A549 (cell line): ENCODE data around the gene FAM8A1. TPM values are rescaled to one million over a fixed set of nuclear protein-coding genes. Genes with fewer than 3 reads are reported as not detected.

ENCODE experiments used
- ATAC-seq, 2 experiments: fragments of 200-7000 bp in 1 of 2; fragments of >200 bp in 1 of 2; cut with Nextera tagmentation in 1 of 2; cut with Tn5 transposase in 1 of 2; 3 replicates each; pipeline versions ENCODE4 v1.8.0 to v1.9.1; 2018 to 2020; ENCODE audit warnings: mild to moderate bottlenecking in 1 of 2, moderate library complexity in 1 of 2
- CTCF ChIA-PET: fragments of 300-600 bp; sonication (Branson Sonifier 250); formaldehyde crosslinking; extraction: SDS; loops from one replicate; lab custom pipeline; 2021; ENCODE audit warnings: antibody characterized with exemption, inconsistent platforms; lab: Yijun Ruan, JAX
- POLR2A ChIA-PET: fragments of 350-600 bp; formaldehyde crosslinking; extraction: SDS; loops from one replicate; lab custom pipeline; 2021; ENCODE audit warnings: antibody characterized with exemption, inconsistent platforms; lab: Yijun Ruan, JAX
- DNase-seq, 2 experiments: peaks; one replicate each; pipeline versions ENCODE4 v3.0.0 to v3.0.0-alpha.2; 2011 to 2016; ENCODE audit warnings: low read depth in 1 of 2, low spot score in 1 of 2
- FAIRE-seq: peaks from 2 replicates; lab custom pipeline; 2011; peaks lifted over from hg19 to GRCh38; lab: Jason Lieb, UNC
- H3K27ac ChIP-seq, 2 experiments: fragments of >200 bp; sonication (Bioruptor Twin); formaldehyde crosslinking; 3 replicates each; pipeline ENCODE4 v1.5.1; 2016 to 2017
- H3K4me1 ChIP-seq: fragments of >200 bp; sonication (Bioruptor Twin); formaldehyde crosslinking; 3 replicates; pipeline ENCODE4 v1.6.1; 2016
- H3K4me2 ChIP-seq: fragments of >200 bp; sonication (Bioruptor Twin); formaldehyde crosslinking; 3 replicates; pipeline ENCODE4 v1.6.1; 2016
- H3K4me3 ChIP-seq: fragments of >200 bp; sonication (Bioruptor Twin); formaldehyde crosslinking; 3 replicates; pipeline ENCODE4 v1.5.1; 2016
- H3K9me3 ChIP-seq: fragments of >200 bp; sonication (Bioruptor Twin); formaldehyde crosslinking; 3 replicates; pipeline ENCODE4 v1.6.1; 2016
- BCL3 ChIP-seq: fragments of >200 bp; sonication (Bioruptor Twin); formaldehyde crosslinking; IDR thresholded peaks from 3 replicates; pipeline ENCODE4 v1.6.1; 2016
- CEBPB ChIP-seq, 2 experiments: fragments of >200 bp in 1 of 2; sonication (Bioruptor Twin) in 1 of 2; formaldehyde crosslinking in 1 of 2; IDR thresholded peaks; 2 replicates each; pipeline ENCODE4 v1.6.1; 2012 to 2016
- CTCF ChIP-seq: fragments of >200 bp; sonication (Bioruptor Twin); formaldehyde crosslinking; IDR thresholded peaks from 3 replicates; pipeline ENCODE4 v1.5.1; 2016
- ELK1 ChIP-seq: fragments of 150-350 bp; IDR thresholded peaks from 2 replicates; pipeline ENCODE4 v1.6.1; 2014; ENCODE audit warnings: low read depth, mild to moderate bottlenecking, low read length
- EP300 ChIP-seq, 2 experiments: fragments of >200 bp; sonication (Bioruptor Twin); formaldehyde crosslinking; IDR thresholded peaks; 2 replicates in 1 of 2; 3 replicates in 1 of 2; pipeline ENCODE4 v1.6.1; 2016 to 2017
- FOSB ChIP-seq: fragments of 250-450 bp; sonication (Bioruptor Pico); IDR thresholded peaks from 2 replicates; pipeline ENCODE4 v1.5.0; 2020; ENCODE audit warnings: mild to moderate bottlenecking, moderate library complexity
- RAD21 ChIP-seq, 2 experiments: fragments of >200 bp in 1 of 2; sonication (Bioruptor Twin) in 1 of 2; formaldehyde crosslinking in 1 of 2; IDR thresholded peaks in 1 of 2; conservative IDR thresholded peaks in 1 of 2; 2 replicates in 1 of 2; 3 replicates in 1 of 2; pipeline ENCODE4 v1.6.1; 2012 to 2018; ENCODE audit warnings: inconsistent platforms in 1 of 2
- RNF2 ChIP-seq: fragments of 200-600 bp; sonication (generic); IDR thresholded peaks from 2 replicates; pipeline ENCODE4 v1.6.1; 2016; ENCODE audit warnings: low read depth, mild to moderate bottlenecking, antibody characterized with exemption, moderate library complexity, borderline replicate concordance
- SMC3 ChIP-seq: fragments of >200 bp; sonication (Bioruptor Twin); formaldehyde crosslinking; IDR thresholded peaks from 3 replicates; pipeline ENCODE4 v1.6.1; 2018; ENCODE audit warnings: inconsistent platforms
- TP53 ChIP-seq: fragments of 250-450 bp; sonication (Bioruptor Pico); IDR thresholded peaks from 2 replicates; pipeline ENCODE4 v1.5.0; 2021; ENCODE audit warnings: mild to moderate bottlenecking, moderate library complexity
- ZNF302 ChIP-seq: fragments of 250-450 bp; sonication (Bioruptor Pico); IDR thresholded peaks from 2 replicates; pipeline ENCODE4 v1.9.0; 2021; ENCODE audit warnings: inconsistent platforms, mild to moderate bottlenecking, moderate library complexity
- WGBS: methylation state at CpG from one replicate; pipeline ENCODE4 v1.1.6; 2017; ENCODE audit errors: missing lambda C conversion rate; 5-methylcytosine and 5-hydroxymethylcytosine counted together
- polyA plus RNA-seq, 4 experiments: library from polyadenylated mRNA; depleted of rRNA in 3 of 4; stranded (reverse); fragments of >200 nt; fragmentation: RNase III in 1 of 4; extraction: RNeasy Plus Mini Kit Qiagen cat#74134 plus additional on column Dnase treatment in 1 of 4; gene quantifications; 2 replicates in 3 of 4; 3 replicates in 1 of 4; pipeline ENCODE4 v1.2.3, GENCODE V29; 2011 to 2017
- TF ChIP-seq, protein P1 (sequence below): IDR thresholded peaks from 2 replicates; pipeline ENCODE4 v1.6.1; 2012

Gene FAM8A1
- polyA plus RNA-seq, 2 of the 4 experiments (the other 2 are of a cell fraction) = 5.5 to 9.0 TPM

DNA sequence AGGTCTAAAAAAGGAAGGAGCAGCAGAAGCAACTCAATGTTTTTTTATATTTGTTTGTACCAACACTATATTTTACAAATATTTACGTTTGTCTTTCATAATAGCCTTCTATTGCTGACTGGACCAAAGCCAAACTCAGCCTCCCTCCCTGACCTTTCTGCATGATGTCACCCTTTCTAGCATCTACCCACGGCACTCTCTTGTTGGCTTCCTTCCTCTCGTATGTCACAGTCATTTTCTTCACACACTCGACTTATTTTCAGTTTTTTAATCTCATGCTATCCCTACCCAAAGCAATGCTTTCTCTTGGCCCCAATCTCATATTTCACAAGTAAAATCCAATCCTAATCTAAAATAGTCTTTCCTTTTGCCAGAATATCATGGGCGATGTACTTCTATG, 16.3 kb upstream of the FAM8A1 start:
- ATAC-seq = 0 out of 6 replicates have a peak, but pooled peaks of 1 of the 2 experiments have one; percentile 15

DNA sequence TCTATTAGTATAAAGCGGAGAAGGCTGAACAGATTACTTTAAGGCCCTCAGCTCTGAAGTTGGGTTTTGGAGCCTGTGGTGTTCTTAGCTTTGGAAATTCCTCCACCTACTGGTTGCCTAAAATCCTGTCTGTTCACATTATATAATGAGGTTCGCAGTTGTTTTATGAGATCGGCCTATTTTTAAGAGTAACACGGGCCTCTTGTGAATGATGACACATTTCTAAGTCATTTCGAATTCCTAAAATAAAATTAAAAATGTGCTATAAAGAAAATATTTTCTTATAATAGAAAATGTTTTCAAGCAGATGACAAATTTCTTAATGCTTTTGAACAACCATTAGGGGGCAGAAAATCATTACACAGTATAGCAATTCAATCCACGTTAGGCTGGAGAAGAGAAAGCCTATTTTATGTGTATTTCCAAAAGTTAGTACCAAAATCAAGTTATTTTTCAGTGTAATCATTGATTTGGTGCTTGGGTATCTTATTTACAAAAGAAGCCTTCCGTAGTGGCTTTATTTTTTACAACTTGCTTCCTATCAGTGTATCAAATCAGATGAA, 15.8 kb upstream of the FAM8A1 start:
- H3K4me3 ChIP-seq = no peak overlapping the region
- no peak for FAIRE-seq
- POLR2A ChIA-PET = no interaction called here

More for the DNA sequence above, 16.3 kb upstream of the FAM8A1 start:
- H3K4me3 ChIP-seq = no peak overlapping the region
- 0 out of 6 replicates have a peak overlapping the region, but pooled peaks have one; percentile 2 to 22 for H3K27ac ChIP-seq
- H3K4me1 ChIP-seq = peaks cover 5% of the 10 kb centered on the region; the same call in 1 of the 3 replicates
- WGBS = 21% methylated on average over 5 of the region's 5 CpGs
- TF ChIP-seq ZNF302 (CRISPR knock-in tag) (no peak), EP300 (IDR thresholded peaks at IDR 0.05) (no peak), CEBPB (IDR thresholded peaks at IDR 0.05) (no peak), TP53 (no peak), BCL3 (no peak), FOSB (CRISPR knock-in tag) (no peak)
- ChIA-PET POLR2A (no interaction called here), CTCF (interaction anchor here (0.6 to 2.9 kb wide), 24 partner anchors 8 to 923 kb away, joined by 3 to 35 read pairs (median 3); partner anchors contain the start of gene RBM24)
- H3K9me3 ChIP-seq = no peaks in the 10 kb centered on the region
- no peak for FAIRE-seq
- DNase-seq = no peak
- peak overlapping the region; percentile 53 for H3K4me2 ChIP-seq

More for the DNA sequence above, 15.8 kb upstream of the FAM8A1 start:
- TF ChIP-seq ELK1 (no peak), RAD21 (conservative IDR thresholded peaks at IDR 0.05 in 1 of 2, IDR thresholded peaks at IDR 0.05 in 1 of 2) (peak; percentile 81 to 93), CTCF (peak; percentile 99), SMC3 (peak; percentile 87), RNF2 (no peak)
- TF ChIP-seq, protein P1, sequence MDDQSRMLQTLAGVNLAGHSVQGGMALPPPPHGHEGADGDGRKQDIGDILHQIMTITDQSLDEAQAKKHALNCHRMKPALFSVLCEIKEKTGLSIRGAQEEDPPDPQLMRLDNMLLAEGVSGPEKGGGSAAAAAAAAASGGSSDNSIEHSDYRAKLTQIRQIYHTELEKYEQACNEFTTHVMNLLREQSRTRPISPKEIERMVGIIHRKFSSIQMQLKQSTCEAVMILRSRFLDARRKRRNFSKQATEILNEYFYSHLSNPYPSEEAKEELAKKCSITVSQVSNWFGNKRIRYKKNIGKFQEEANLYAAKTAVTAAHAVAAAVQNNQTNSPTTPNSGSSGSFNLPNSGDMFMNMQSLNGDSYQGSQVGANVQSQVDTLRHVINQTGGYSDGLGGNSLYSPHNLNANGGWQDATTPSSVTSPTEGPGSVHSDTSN = no peak
- ATAC-seq (peak; percentile 72 to 74; a peak in 5 of 6 replicates), DNase-seq (peak; percentile 47 to 68)
- H3K4me2 ChIP-seq = peak overlapping the region; percentile 53
- no peaks in the 10 kb centered on the region for H3K9me3 ChIP-seq
- H3K27ac ChIP-seq = 0 out of 6 replicates have a peak overlapping the region, but pooled peaks have one; percentile 2 to 22
- CTCF ChIA-PET = interaction anchor here (0.6 to 2.9 kb wide), 25 partner anchors 8 to 923 kb away, joined by 3 to 35 read pairs (median 3); partner anchors contain the start of gene RBM24
- H3K4me1 ChIP-seq = peaks cover 7% of the 10 kb centered on the region; the same call in 1 of the 3 replicates
- WGBS = 13% methylated on average over 7 of the region's 7 CpGs
